Measurements from ENCODE around the gene LSM14B. TPM values are rescaled to one million over a fixed set of nuclear protein-coding genes. Genes with fewer than 3 reads are reported as not detected.

LSM14B gene
- total RNA-seq, 6 experiments from 2014 or later = 9.5 to 19.8 (median 14.2) TPM

GRCh38 chr20:62181808-62182207, 59.5 kb downstream of the LSM14B start:
- Histone ChIP-seq H3K27ac (peak overlapping the region; percentile 95 to 98 (median 97)), H3K4me3 (peak overlapping the region in 2 of 3 donors; percentile 86 to 93), H3K27me3 (no peaks in the 10 kb centered on the region), H3K36me3 (no peaks in the 10 kb centered on the region), H3K4me1 (peaks cover 0 to 66% (median 13%) of the 10 kb centered on the region in 4 donors), H3K9me3 (no peaks in the 10 kb centered on the region)
- DNase-seq (no peak), ATAC-seq (no peak)
- intact Hi-C loops (cut with DNase I) = no loop called here
- TF ChIP-seq POLR2A (IDR thresholded peaks at IDR 0.05) (no peak), CTCF (IDR thresholded peaks at IDR 0.05) (no peak)
- WGBS (ENCODE audit: insufficient coverage, low coverage, low lambda C conversion rate, missing lambda C conversion rate) = 78% methylated on average over 2 of the region's 2 CpGs

- H3K4me3 ChIP-seq = peak within 1 kb of the TSS; percentile 86 to 95 (median 93)
- TF ChIP-seq POLR2A (IDR thresholded peaks at IDR 0.05) (peak; percentile 98), CTCF (IDR thresholded peaks at IDR 0.05) (no peak)
These were observed 60.5 kb downstream of the LSM14B start, which contains the start of gene MTG2 for GRCh38 chr20:62182469-62183425. Gene MTG2, plus strand, starts transcription at chr20:62183028. Its CDS starts 10,393 bp downstream, at chr20:62193421.

GRCh38 chr20:62183426-62184142, 61.3 kb downstream of the LSM14B start:
- peaks cover 0 to 64% (median 18%) of the 10 kb centered on the region in 4 donors for H3K4me1 ChIP-seq

More at GRCh38 chr20:62182469-62183425, 60.5 kb downstream of the LSM14B start, which contains the start of gene MTG2:
- intact Hi-C loops (cut with DNase I) = no loop called here
- H3K4me1 ChIP-seq = peaks cover 0 to 67% (median 17%) of the 10 kb centered on the region in 4 donors
- no peaks in the 10 kb centered on the region for H3K9me3 ChIP-seq
- DNase-seq (peak; percentile 97), ATAC-seq (peak; percentile 61 to 75 (median 70))
- 0% methylated on average over 21 of the region's 96 CpGs for WGBS (ENCODE audit: insufficient coverage, low coverage, low lambda C conversion rate, missing lambda C conversion rate)
- no peaks in the 10 kb centered on the region for H3K27me3 ChIP-seq
- H3K27ac ChIP-seq = peak within 1 kb of the TSS; percentile 95 to 98 (median 97)
- H3K36me3 ChIP-seq = no peaks in the 10 kb centered on the region

More at GRCh38 chr20:62183426-62184142, 61.3 kb downstream of the LSM14B start:
- Histone ChIP-seq H3K27me3 (no peaks in the 10 kb centered on the region), H3K36me3 (no peaks in the 10 kb centered on the region), H3K27ac (peak overlapping the region; percentile 95 to 98 (median 97)), H3K4me3 (peak overlapping the region; percentile 86 to 95 (median 93)), H3K9me3 (no peaks in the 10 kb centered on the region)
- DNase-seq (peak in 2 of 3 donors; percentile 6 to 31), ATAC-seq (no peak)
- WGBS (ENCODE audit: insufficient coverage, low coverage, low lambda C conversion rate, missing lambda C conversion rate) = 23% methylated on average over 25 of the region's 25 CpGs
- TF ChIP-seq CTCF (IDR thresholded peaks at IDR 0.05) (no peak), POLR2A (IDR thresholded peaks at IDR 0.05) (no peak)
- intact Hi-C loops (cut with DNase I) = no loop called here

Other genes starting within 250 kb of the LSM14B start
- gene TAF4, start 56.6 kb upstream of the LSM14B start, total RNA-seq = 10 to 100 TPM in 4 of 6 experiments, 1 to 10 TPM in 2; 9.0 to 13.0 (median 11.3) TPM
- 100 to 1,000 TPM; 108 to 268 (median 116) TPM for gene PSMA7, start 20.9 kb downstream of the LSM14B start, total RNA-seq
- 10 to 100 TPM; 14.1 to 26.5 (median 23.7) TPM for gene SS18L1, start 21.3 kb downstream of the LSM14B start, total RNA-seq
- gene MTG2, start 60.6 kb downstream of the LSM14B start, total RNA-seq = 10 to 100 TPM; 27.0 to 45.6 (median 31.8) TPM
- not detected for gene HRH3, start 97.8 kb downstream of the LSM14B start, total RNA-seq
- gene OSBPL2, start 116.0 kb downstream of the LSM14B start, total RNA-seq = 10 to 100 TPM; 15.6 to 27.8 (median 21.2) TPM
- 100 to 1,000 TPM in 2 of 6 experiments, 10 to 100 TPM in 4; 49.5 to 139 (median 55.7) TPM for gene ADRM1, start 180.5 kb downstream of the LSM14B start, total RNA-seq
- 10 to 100 TPM; 30.3 to 80.8 (median 47.1) TPM for gene LAMA5, start 244.8 kb downstream of the LSM14B start, total RNA-seq

Measured in right lobe of liver (tissue), 6 donors.